ENCODE data around the gene ING3.

- no peak for TF ChIP-seq CTCF (IDR thresholded peaks at IDR 0.05; ENCODE audit: insufficient read depth, low read length, poor library complexity, severe bottlenecking)
- no peak for TF ChIP-seq EZH2phosphoT487 (conservative IDR thresholded peaks at IDR 0.05; ENCODE audit: low read length)
These were observed 36.1 kb downstream of the ING3 start for GRCh38 chr7:120986650-120987049.
